SHP77 (cell line): ENCODE results near the gene GALNT9.

ENCODE experiments used
- DNase-seq, 2 experiments: peaks; one replicate each; lab custom pipeline; 2025; lab: John Stamatoyannopoulos, UW

The GALNT9 gene

GRCh38 chr12:132180648-132181546, 148.5 kb downstream of the GALNT9 start:
- no peak for DNase-seq

- DNase-seq, result no peak
Observed at GRCh38 chr12:132179431-132180362, 149.7 kb downstream of the GALNT9 start.

- peak; percentile 40 to 41 for DNase-seq
Observed at GRCh38 chr12:132178801-132179401, 150.5 kb downstream of the GALNT9 start.

GRCh38 chr12:132178316-132178715, 151.1 kb downstream of the GALNT9 start:
- DNase-seq, result no peak

- no peak for DNase-seq
Observed at GRCh38 chr12:132176920-132177551, 152.4 kb downstream of the GALNT9 start.

- DNase-seq, result no peak
Observed at GRCh38 chr12:132176385-132176919, 152.9 kb downstream of the GALNT9 start.

- no peak for DNase-seq
Observed at GRCh38 chr12:132175496-132176384, 153.6 kb downstream of the GALNT9 start.

GRCh38 chr12:132174839-132175490, 154.4 kb downstream of the GALNT9 start:
- no peak for DNase-seq

- no peak for DNase-seq
Observed at GRCh38 chr12:132174015-132174838, 155.2 kb downstream of the GALNT9 start.

- DNase-seq, result no peak
Observed at GRCh38 chr12:132173135-132174014, 156.0 kb downstream of the GALNT9 start.

GRCh38 chr12:132172619-132173018, 156.8 kb downstream of the GALNT9 start:
- no peak for DNase-seq

GRCh38 chr12:132171968-132172521, 157.3 kb downstream of the GALNT9 start:
- DNase-seq, result no peak

GRCh38 chr12:132171293-132171967, 158.0 kb downstream of the GALNT9 start:
- no peak for DNase-seq

GRCh38 chr12:132170637-132171292, 158.6 kb downstream of the GALNT9 start:
- no peak for DNase-seq

GRCh38 chr12:132170094-132170636, 159.2 kb downstream of the GALNT9 start:
- DNase-seq, result peak; percentile 23 to 48

GRCh38 chr12:132169376-132169775, 160.0 kb downstream of the GALNT9 start:
- DNase-seq, result peak in 1 of 2 experiments; percentile 56
